ENCODE results near the gene ATP7B.

ATP7B gene

DNA sequence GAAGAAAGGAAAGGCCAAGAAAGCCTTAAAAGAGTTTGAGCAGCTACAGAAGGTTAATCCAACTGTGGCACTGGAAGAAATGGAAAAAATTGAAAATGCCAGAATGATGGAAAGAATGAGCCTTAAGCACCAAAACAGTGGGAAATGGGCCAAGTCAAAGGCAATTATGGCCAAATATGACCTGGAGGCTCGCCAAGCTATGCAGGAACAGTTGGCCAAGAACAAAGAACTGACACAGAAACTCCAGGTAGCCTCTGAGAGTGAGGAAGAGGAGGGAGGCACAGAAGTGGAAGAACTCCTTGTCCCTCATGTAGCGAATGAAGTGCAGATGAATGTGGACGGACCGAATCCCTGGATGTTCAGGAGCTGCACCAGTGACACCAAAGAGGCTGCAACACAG, 18.3 kb upstream of the ATP7B start:
- H3K4me3 ChIP-seq (replicated peaks; ENCODE audit: insufficient read depth, low read length) = no peak overlapping the region
- H3K27me3 ChIP-seq (ENCODE audit: insufficient read depth, poor library complexity, severe bottlenecking) = no peaks in the 10 kb centered on the region
- H3K27ac ChIP-seq (replicated peaks) = no peak overlapping the region
- TF ChIP-seq GABPA (IDR thresholded peaks at IDR 0.05; ENCODE audit: low read depth) = no peak
- TF ChIP-seq SPI1 (IDR thresholded peaks at IDR 0.05; ENCODE audit: borderline replicate concordance, low read depth) = no peak
- TF ChIP-seq, protein P1, sequence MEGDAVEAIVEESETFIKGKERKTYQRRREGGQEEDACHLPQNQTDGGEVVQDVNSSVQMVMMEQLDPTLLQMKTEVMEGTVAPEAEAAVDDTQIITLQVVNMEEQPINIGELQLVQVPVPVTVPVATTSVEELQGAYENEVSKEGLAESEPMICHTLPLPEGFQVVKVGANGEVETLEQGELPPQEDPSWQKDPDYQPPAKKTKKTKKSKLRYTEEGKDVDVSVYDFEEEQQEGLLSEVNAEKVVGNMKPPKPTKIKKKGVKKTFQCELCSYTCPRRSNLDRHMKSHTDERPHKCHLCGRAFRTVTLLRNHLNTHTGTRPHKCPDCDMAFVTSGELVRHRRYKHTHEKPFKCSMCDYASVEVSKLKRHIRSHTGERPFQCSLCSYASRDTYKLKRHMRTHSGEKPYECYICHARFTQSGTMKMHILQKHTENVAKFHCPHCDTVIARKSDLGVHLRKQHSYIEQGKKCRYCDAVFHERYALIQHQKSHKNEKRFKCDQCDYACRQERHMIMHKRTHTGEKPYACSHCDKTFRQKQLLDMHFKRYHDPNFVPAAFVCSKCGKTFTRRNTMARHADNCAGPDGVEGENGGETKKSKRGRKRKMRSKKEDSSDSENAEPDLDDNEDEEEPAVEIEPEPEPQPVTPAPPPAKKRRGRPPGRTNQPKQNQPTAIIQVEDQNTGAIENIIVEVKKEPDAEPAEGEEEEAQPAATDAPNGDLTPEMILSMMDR (IDR thresholded peaks at IDR 0.05; ENCODE audit: insufficient read depth, low read length) = no peak
- TF ChIP-seq POLR2AphosphoS5 (IDR thresholded peaks at IDR 0.05; ENCODE audit: low read depth) = no peak
- TF ChIP-seq, protein P2, sequence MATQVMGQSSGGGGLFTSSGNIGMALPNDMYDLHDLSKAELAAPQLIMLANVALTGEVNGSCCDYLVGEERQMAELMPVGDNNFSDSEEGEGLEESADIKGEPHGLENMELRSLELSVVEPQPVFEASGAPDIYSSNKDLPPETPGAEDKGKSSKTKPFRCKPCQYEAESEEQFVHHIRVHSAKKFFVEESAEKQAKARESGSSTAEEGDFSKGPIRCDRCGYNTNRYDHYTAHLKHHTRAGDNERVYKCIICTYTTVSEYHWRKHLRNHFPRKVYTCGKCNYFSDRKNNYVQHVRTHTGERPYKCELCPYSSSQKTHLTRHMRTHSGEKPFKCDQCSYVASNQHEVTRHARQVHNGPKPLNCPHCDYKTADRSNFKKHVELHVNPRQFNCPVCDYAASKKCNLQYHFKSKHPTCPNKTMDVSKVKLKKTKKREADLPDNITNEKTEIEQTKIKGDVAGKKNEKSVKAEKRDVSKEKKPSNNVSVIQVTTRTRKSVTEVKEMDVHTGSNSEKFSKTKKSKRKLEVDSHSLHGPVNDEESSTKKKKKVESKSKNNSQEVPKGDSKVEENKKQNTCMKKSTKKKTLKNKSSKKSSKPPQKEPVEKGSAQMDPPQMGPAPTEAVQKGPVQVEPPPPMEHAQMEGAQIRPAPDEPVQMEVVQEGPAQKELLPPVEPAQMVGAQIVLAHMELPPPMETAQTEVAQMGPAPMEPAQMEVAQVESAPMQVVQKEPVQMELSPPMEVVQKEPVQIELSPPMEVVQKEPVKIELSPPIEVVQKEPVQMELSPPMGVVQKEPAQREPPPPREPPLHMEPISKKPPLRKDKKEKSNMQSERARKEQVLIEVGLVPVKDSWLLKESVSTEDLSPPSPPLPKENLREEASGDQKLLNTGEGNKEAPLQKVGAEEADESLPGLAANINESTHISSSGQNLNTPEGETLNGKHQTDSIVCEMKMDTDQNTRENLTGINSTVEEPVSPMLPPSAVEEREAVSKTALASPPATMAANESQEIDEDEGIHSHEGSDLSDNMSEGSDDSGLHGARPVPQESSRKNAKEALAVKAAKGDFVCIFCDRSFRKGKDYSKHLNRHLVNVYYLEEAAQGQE (IDR thresholded peaks at IDR 0.05; ENCODE audit: insufficient replicate concordance, low read depth) = no peak
- no peak for DNase-seq (ENCODE audit: low read depth in 1 of 2, low spot score in 1 of 2)

DNA sequence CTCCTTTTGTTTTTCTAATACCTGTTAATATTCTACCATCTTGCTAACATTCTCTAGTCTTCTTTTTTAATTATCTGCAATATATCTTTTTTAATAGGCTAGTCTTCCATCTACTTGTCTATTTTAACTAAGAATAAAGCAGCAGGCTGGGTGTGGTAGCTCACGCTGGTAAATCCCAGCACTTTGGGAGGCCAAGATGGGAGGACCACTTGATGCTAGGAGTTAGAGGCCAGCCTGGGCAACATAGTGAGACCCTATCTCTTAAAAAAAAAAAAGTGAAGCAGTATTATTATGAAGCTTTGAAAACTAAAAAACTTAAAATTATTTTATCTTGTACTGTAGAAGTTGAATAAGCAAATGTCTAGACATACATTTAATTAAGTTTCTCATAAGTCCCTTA, 16.6 kb upstream of the ATP7B start:
- no peak overlapping the region for H3K4me3 ChIP-seq (replicated peaks; ENCODE audit: insufficient read depth, low read length)
- no peak overlapping the region for H3K27ac ChIP-seq (replicated peaks)
- no peak for TF ChIP-seq POLR2AphosphoS5 (IDR thresholded peaks at IDR 0.05; ENCODE audit: low read depth)
- TF ChIP-seq, protein P2 (IDR thresholded peaks at IDR 0.05; ENCODE audit: insufficient replicate concordance, low read depth) = no peak
- no peak for TF ChIP-seq GABPA (IDR thresholded peaks at IDR 0.05; ENCODE audit: low read depth)
- TF ChIP-seq SPI1 (IDR thresholded peaks at IDR 0.05; ENCODE audit: borderline replicate concordance, low read depth) = no peak
- TF ChIP-seq, protein P1 (IDR thresholded peaks at IDR 0.05; ENCODE audit: insufficient read depth, low read length) = no peak
- H3K27me3 ChIP-seq (ENCODE audit: insufficient read depth, poor library complexity, severe bottlenecking) = no peaks in the 10 kb centered on the region
- no peak for DNase-seq (ENCODE audit: low read depth in 1 of 2, low spot score in 1 of 2)

DNA sequence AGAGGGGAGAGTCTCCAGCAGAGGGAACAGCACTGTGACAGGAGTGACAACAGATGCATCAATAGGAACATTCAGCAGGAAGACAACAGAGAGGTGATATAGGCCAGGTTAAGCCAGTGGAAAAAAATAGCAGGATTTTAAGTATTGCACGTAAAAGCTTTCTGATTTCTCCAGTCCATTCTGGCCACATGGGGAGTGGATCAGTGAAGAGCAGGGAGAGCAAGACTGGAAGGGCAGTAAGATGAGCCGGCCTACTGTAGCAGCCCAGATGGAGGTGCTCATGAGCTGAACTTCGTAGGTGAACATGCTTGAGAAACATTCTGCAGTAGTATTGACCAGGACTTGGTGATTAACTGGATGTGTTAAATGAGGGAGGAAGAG, 15.0 kb upstream of the ATP7B start:
- TF ChIP-seq GABPA (IDR thresholded peaks at IDR 0.05; ENCODE audit: low read depth) (no peak), SPI1 (IDR thresholded peaks at IDR 0.05; ENCODE audit: borderline replicate concordance, low read depth) (no peak), POLR2AphosphoS5 (IDR thresholded peaks at IDR 0.05; ENCODE audit: low read depth) (no peak)
- TF ChIP-seq, protein P1 (IDR thresholded peaks at IDR 0.05; ENCODE audit: insufficient read depth, low read length) = no peak
- TF ChIP-seq, protein P2 (IDR thresholded peaks at IDR 0.05; ENCODE audit: insufficient replicate concordance, low read depth) = no peak
- no peak for DNase-seq (ENCODE audit: low read depth in 1 of 2, low spot score in 1 of 2)
- H3K27ac ChIP-seq (replicated peaks) = no peak overlapping the region
- no peak overlapping the region for H3K4me3 ChIP-seq (replicated peaks; ENCODE audit: insufficient read depth, low read length)
- no peaks in the 10 kb centered on the region for H3K27me3 ChIP-seq (ENCODE audit: insufficient read depth, poor library complexity, severe bottlenecking)
